HEK293 (cell line): Measurements from ENCODE around the gene PTGES2.

Experiments
- KLF16 ChIP-seq: fragments of 450-650 bp; formaldehyde crosslinking; IDR thresholded peaks from 2 replicates; pipeline ENCODE4 v1.5.1; 2017; ENCODE audit warnings: missing biosample characterization, missing genetic modification characterization
- ZIC2 ChIP-seq: fragments of 450-650 bp; formaldehyde crosslinking; IDR thresholded peaks from 2 replicates; pipeline ENCODE4 v1.5.1; 2016; ENCODE audit warnings: missing biosample characterization, missing genetic modification characterization
- ZNF10 ChIP-seq: fragments of 450-650 bp; formaldehyde crosslinking; IDR thresholded peaks from 2 replicates; pipeline ENCODE4 v1.5.1; 2017; ENCODE audit warnings: missing biosample characterization, missing genetic modification characterization
- ZNF23 ChIP-seq: fragments of 450-650 bp; formaldehyde crosslinking; IDR thresholded peaks from 2 replicates; pipeline ENCODE4 v1.5.1; 2016; ENCODE audit warnings: missing biosample characterization, missing genetic modification characterization, borderline replicate concordance
- ZNF274 ChIP-seq, 2 experiments: fragments of 200-500 bp in 1 of 2; fragments of 450-650 bp in 1 of 2; sonication (Bioruptor generic) in 1 of 2; formaldehyde crosslinking in 1 of 2; IDR thresholded peaks; 2 replicates each; pipeline versions ENCODE4 v1.5.1 to v1.6.1; 2014 to 2016; ENCODE audit warnings: borderline replicate concordance in 1 of 2, inconsistent platforms in 1 of 2, low read length in 1 of 2, missing biosample characterization in 1 of 2, missing genetic modification characterization in 1 of 2
- ZNF37A ChIP-seq: fragments of 450-650 bp; IDR thresholded peaks from 2 replicates; pipeline ENCODE4 v1.5.1; 2018; ENCODE audit warnings: missing biosample characterization, missing genetic modification characterization
- ZSCAN23 ChIP-seq: fragments of 450-650 bp; formaldehyde crosslinking; IDR thresholded peaks from 2 replicates; pipeline ENCODE4 v1.5.1; 2016; ENCODE audit warnings: missing biosample characterization, missing genetic modification characterization
- TF ChIP-seq, protein P1 (sequence below): fragments of 450-650 bp; formaldehyde crosslinking; IDR thresholded peaks from 2 replicates; pipeline ENCODE4 v1.5.1; 2016; ENCODE audit warnings: missing biosample characterization, missing genetic modification characterization
- TF ChIP-seq, protein P2 (sequence below): fragments of 450-650 bp; formaldehyde crosslinking; IDR thresholded peaks from 2 replicates; pipeline ENCODE4 v1.5.1; 2016; ENCODE audit warnings: missing biosample characterization, missing genetic modification characterization
- TF ChIP-seq, protein P3 (sequence below): fragments of 450-650 bp; formaldehyde crosslinking; IDR thresholded peaks from 2 replicates; pipeline ENCODE4 v1.5.1; 2016; ENCODE audit warnings: missing biosample characterization, missing genetic modification characterization

DNA sequence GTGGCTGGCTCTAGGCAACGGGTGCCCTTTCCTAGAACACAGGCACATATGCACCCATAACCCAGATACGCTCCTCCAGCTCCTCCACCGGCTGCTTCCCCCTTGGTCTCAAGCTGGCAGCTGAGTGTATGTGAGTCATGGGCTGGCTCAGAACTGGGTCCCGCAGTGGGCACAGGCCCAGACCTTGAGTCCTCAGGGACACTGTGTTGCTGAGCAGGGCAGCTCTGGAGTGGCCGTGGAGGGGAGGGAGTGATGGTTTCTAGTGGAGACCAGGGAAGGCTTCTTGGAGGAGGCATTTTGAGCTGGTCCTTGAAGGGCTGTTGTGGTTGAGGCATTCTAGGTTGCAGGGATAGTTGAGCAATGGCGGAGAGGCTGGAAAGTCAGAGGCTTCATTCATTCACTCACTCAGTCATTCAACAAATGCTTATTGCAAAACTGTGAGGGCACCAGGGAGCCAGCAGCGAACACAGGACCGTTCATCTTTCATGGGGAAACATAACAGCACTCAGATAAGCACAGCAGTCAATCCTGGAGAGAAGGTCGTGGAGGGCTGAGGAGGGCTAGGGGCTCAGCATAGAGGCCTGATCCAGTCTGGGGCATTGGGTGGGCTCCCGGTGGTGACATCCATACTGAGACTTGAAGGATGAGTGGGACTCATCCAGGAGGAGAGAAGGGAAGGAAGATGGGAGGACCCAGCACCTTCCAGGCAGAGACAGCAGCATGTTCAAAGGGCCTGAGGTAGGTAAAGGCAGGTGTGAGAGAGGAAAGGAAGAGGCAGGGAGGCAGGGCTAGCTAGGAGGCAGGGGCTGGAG is 34.9 kb upstream of the PTGES2 start:
- TF ChIP-seq ZSCAN23 (tag by site-specific recombination) (no peak), ZNF274 (IDR thresholded peaks at IDR 0.05; ENCODE audit: low read length) (no peak), ZNF274 (tag by site-specific recombination; IDR thresholded peaks at IDR 0.05; ENCODE audit: borderline replicate concordance) (no peak), ZNF37A (tag by site-specific recombination) (no peak), ZNF23 (no peak), ZNF10 (tag by site-specific recombination) (no peak), KLF16 (no peak), ZIC2 (no peak)
- TF ChIP-seq, protein P1, sequence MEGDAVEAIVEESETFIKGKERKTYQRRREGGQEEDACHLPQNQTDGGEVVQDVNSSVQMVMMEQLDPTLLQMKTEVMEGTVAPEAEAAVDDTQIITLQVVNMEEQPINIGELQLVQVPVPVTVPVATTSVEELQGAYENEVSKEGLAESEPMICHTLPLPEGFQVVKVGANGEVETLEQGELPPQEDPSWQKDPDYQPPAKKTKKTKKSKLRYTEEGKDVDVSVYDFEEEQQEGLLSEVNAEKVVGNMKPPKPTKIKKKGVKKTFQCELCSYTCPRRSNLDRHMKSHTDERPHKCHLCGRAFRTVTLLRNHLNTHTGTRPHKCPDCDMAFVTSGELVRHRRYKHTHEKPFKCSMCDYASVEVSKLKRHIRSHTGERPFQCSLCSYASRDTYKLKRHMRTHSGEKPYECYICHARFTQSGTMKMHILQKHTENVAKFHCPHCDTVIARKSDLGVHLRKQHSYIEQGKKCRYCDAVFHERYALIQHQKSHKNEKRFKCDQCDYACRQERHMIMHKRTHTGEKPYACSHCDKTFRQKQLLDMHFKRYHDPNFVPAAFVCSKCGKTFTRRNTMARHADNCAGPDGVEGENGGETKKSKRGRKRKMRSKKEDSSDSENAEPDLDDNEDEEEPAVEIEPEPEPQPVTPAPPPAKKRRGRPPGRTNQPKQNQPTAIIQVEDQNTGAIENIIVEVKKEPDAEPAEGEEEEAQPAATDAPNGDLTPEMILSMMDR (tag by site-specific recombination), result no peak
- TF ChIP-seq, protein P2, sequence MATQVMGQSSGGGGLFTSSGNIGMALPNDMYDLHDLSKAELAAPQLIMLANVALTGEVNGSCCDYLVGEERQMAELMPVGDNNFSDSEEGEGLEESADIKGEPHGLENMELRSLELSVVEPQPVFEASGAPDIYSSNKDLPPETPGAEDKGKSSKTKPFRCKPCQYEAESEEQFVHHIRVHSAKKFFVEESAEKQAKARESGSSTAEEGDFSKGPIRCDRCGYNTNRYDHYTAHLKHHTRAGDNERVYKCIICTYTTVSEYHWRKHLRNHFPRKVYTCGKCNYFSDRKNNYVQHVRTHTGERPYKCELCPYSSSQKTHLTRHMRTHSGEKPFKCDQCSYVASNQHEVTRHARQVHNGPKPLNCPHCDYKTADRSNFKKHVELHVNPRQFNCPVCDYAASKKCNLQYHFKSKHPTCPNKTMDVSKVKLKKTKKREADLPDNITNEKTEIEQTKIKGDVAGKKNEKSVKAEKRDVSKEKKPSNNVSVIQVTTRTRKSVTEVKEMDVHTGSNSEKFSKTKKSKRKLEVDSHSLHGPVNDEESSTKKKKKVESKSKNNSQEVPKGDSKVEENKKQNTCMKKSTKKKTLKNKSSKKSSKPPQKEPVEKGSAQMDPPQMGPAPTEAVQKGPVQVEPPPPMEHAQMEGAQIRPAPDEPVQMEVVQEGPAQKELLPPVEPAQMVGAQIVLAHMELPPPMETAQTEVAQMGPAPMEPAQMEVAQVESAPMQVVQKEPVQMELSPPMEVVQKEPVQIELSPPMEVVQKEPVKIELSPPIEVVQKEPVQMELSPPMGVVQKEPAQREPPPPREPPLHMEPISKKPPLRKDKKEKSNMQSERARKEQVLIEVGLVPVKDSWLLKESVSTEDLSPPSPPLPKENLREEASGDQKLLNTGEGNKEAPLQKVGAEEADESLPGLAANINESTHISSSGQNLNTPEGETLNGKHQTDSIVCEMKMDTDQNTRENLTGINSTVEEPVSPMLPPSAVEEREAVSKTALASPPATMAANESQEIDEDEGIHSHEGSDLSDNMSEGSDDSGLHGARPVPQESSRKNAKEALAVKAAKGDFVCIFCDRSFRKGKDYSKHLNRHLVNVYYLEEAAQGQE (tag by site-specific recombination), result no peak
- TF ChIP-seq, protein P3, sequence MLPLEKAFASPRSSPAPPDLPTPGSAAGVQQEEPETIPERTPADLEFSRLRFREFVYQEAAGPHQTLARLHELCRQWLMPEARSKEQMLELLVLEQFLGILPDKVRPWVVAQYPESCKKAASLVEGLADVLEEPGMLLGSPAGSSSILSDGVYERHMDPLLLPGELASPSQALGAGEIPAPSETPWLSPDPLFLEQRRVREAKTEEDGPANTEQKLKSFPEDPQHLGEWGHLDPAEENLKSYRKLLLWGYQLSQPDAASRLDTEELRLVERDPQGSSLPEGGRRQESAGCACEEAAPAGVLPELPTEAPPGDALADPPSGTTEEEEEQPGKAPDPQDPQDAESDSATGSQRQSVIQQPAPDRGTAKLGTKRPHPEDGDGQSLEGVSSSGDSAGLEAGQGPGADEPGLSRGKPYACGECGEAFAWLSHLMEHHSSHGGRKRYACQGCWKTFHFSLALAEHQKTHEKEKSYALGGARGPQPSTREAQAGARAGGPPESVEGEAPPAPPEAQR, result no peak
